Omental fat pad (tissue), 4 donors: ENCODE data around the gene SNX8. TPM values are rescaled to one million over a fixed set of nuclear protein-coding genes. Genes with fewer than 3 reads are reported as not detected.

Experiments
- ATAC-seq: fragments of 150-250 bp; one replicate; pipeline ENCODE4 v1.9.1; 2016; ENCODE audit warnings: mild to moderate bottlenecking, moderate library complexity; ENCODE audit not compliant: low FRiP score
- DNase-seq: peaks from one replicate; pipeline ENCODE4 v3.0.0-alpha.2; 2019; ENCODE audit warnings: low spot score
- CTCF ChIP-seq, 3 donors: fragments of 450-650 bp; IDR thresholded peaks; one replicate each; pipeline ENCODE4 v1.5.1; 2016 to 2017; ENCODE audit warnings: antibody characterized with exemption in 3 of 3, mild to moderate bottlenecking in 3 of 3, moderate library complexity in 2 of 3
- total RNA-seq, 4 donors: library from RNA; depleted of rRNA; stranded (reverse); fragments of >200 nt; gene quantifications; one replicate each; pipeline ENCODE4 v1.1.0, GENCODE V29; 2016

The SNX8 gene
- total RNA-seq, 4 donors from 2014 or later = 18.6 to 50.1 (median 26.7) TPM

GRCh38 chr7:2229467-2229866 lies 84.8 kb downstream of the SNX8 start:
- DNase-seq (no peak), ATAC-seq (no peak)
- no peak for TF ChIP-seq CTCF (IDR thresholded peaks at IDR 0.05)

GRCh38 chr7:2228921-2229320 lies 85.3 kb downstream of the SNX8 start:
- DNase-seq = no peak
- TF ChIP-seq CTCF (IDR thresholded peaks at IDR 0.05) = no peak
- no peak for ATAC-seq

- ATAC-seq = no peak
- TF ChIP-seq CTCF (IDR thresholded peaks at IDR 0.05) = no peak
- DNase-seq = no peak
These were observed 86.5 kb downstream of the SNX8 start for GRCh38 chr7:2227699-2228098.

GRCh38 chr7:2225830-2226229 lies 88.4 kb downstream of the SNX8 start:
- no peak for DNase-seq
- no peak for TF ChIP-seq CTCF (IDR thresholded peaks at IDR 0.05)
- no peak for ATAC-seq

- ATAC-seq (no peak), DNase-seq (no peak)
- TF ChIP-seq CTCF (IDR thresholded peaks at IDR 0.05) = no peak
These were observed 88.9 kb downstream of the SNX8 start for GRCh38 chr7:2225336-2225735.

GRCh38 chr7:2224934-2225333 lies 89.3 kb downstream of the SNX8 start:
- DNase-seq (no peak), ATAC-seq (no peak)
- no peak for TF ChIP-seq CTCF (IDR thresholded peaks at IDR 0.05)

- ATAC-seq (no peak), DNase-seq (no peak)
- no peak for TF ChIP-seq CTCF (IDR thresholded peaks at IDR 0.05)
These were observed 89.7 kb downstream of the SNX8 start for GRCh38 chr7:2224491-2224928.
